SU-DHL-6 (cell line): ENCODE data around the gene ATP2B2.

Source experiments
- H2AFZ ChIP-seq: fragments of 200-600 bp; sonication (generic); 2 replicates; pipeline ENCODE4 v1.6.1; 2014; ENCODE audit warnings: low read depth, mild to moderate bottlenecking, moderate library complexity, mixed read lengths, antibody characterized with exemption, low read length; ENCODE audit not compliant: severe bottlenecking
- H3F3A ChIP-seq: fragments of 200-600 bp; shearing (Covaris generic); 2 replicates; pipeline ENCODE4 v1.6.0; 2016; ENCODE audit warnings: antibody characterized with exemption, mild to moderate bottlenecking; ENCODE audit not compliant: insufficient read depth
- H3K27ac ChIP-seq: fragments of 200-600 bp; sonication (generic); 2 replicates; pipeline ENCODE4 v1.5.1; 2016; ENCODE audit warnings: low read depth, mild to moderate bottlenecking, low read length, moderate library complexity, mixed read lengths
- H3K27me3 ChIP-seq: fragments of 200-600 bp; sonication (generic), shearing (Covaris generic); 2 replicates; pipeline ENCODE4 v1.6.0; 2014; ENCODE audit warnings: mild to moderate bottlenecking, low read length
- H3K36me3 ChIP-seq: fragments of 200-600 bp; sonication (generic); 2 replicates; pipeline ENCODE4 v1.6.1; 2014; ENCODE audit warnings: mild to moderate bottlenecking, low read length, mixed read lengths
- H3K4me2 ChIP-seq: fragments of 300-600, 200-600 bp; shearing (Covaris generic), sonication (generic); 2 replicates; pipeline ENCODE4 v1.6.0; 2014; ENCODE audit warnings: low read length, low read depth, mild to moderate bottlenecking; ENCODE audit not compliant: poor library complexity, severe bottlenecking
- H3K4me3 ChIP-seq: fragments of 200-600 bp; sonication (generic); 2 replicates; pipeline ENCODE4 v1.5.1; 2014; ENCODE audit warnings: antibody characterized with exemption, low read length, mild to moderate bottlenecking, mixed read lengths; ENCODE audit not compliant: insufficient read depth, poor library complexity, severe bottlenecking
- H3K79me2 ChIP-seq: fragments of 200-600 bp; sonication (generic); 2 replicates; pipeline ENCODE4 v1.6.1; 2014; ENCODE audit warnings: mild to moderate bottlenecking, low read length, moderate library complexity; ENCODE audit not compliant: insufficient read depth
- H3K9ac ChIP-seq: fragments of 200-600 bp; sonication (generic); 2 replicates; pipeline ENCODE4 v1.7.0; 2014; ENCODE audit warnings: mild to moderate bottlenecking, low read length
- H3K9me2 ChIP-seq: fragments of 200-600 bp; sonication (generic); replicated peaks from 2 replicates; pipeline ENCODE4 v1.6.1; 2014; ENCODE audit warnings: low read length; ENCODE audit not compliant: insufficient read depth
- H3K9me3 ChIP-seq: fragments of 200-600 bp; sonication (generic); 2 replicates; pipeline ENCODE4 v1.6.1; 2014; ENCODE audit warnings: low read length, mixed read lengths; ENCODE audit not compliant: insufficient read depth
- H4K20me1 ChIP-seq: fragments of 200-600 bp; sonication (generic); 2 replicates; pipeline ENCODE4 v1.6.1; 2014; ENCODE audit warnings: low read depth, mild to moderate bottlenecking, antibody characterized with exemption, low read length, moderate library complexity, mixed read lengths
- CTCF ChIP-seq: fragments of 200-600 bp; sonication (generic); IDR thresholded peaks from one replicate; pipeline ENCODE4 v1.5.1; 2017; ENCODE audit warnings: antibody characterized with exemption, mild to moderate bottlenecking, low read length, moderate library complexity; ENCODE audit not compliant: insufficient read depth, poor library complexity, severe bottlenecking
- EZH2phosphoT487 ChIP-seq: fragments of 200-600 bp; sonication (generic), shearing (Covaris generic); conservative IDR thresholded peaks from 2 replicates; pipeline ENCODE4 v1.6.1; 2018; ENCODE audit warnings: mild to moderate bottlenecking, antibody characterized with exemption, low read length, moderate library complexity, mixed read lengths

ATP2B2 gene

DNA sequence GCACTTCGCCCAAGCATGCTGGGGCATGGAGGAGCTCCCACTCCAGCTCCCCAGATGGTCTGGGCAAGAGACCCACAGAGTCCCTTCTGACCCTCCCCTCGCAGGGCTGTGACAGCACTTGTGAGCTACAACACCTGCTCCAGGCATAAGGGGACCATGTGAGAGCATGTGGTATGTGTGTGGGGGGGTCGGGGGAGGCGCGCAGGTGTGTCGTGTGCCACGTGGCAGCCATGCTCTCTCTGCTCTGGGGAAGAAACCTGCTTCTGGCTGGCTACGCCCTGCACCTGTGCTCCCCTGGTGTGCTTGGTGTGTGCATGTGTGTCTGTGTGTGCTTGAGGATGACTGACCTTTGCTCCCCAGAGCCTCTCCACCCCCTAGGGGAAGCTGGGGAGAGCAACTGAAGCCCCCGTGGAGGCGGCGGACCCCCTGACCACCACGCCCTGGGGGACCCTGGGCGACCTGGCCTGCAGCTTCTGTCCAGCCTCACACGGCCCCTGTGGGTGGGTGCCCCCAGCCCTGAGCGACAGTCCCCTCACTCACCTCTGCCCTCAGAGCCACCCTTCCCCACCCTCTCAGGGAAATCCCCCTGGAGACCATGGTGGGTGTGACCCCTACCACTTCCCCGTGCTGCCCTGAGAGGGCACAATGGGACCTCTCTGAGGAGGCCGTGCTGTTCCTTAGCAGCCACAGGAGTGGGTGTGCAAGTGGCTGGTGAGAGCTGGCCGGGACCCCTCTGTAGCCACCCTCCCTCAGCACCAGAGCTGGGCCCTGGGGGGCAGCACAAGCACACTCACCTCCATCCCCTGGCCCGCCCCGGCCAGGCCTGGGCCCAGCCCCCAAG is 167.8 kb downstream of the ATP2B2 start:
- Histone ChIP-seq H3K9me3 (no peaks in the 10 kb centered on the region), H4K20me1 (no peaks in the 10 kb centered on the region), H3K27me3 (no peaks in the 10 kb centered on the region), H2AFZ (no peak overlapping the region), H3F3A (no peaks in the 10 kb centered on the region), H3K9me2 (no peaks in the 10 kb centered on the region), H3K4me3 (no peak overlapping the region), H3K79me2 (no peaks in the 10 kb centered on the region), H3K27ac (no peak overlapping the region), H3K36me3 (no peaks in the 10 kb centered on the region), H3K4me2 (no peak overlapping the region), H3K9ac (no peak overlapping the region)
- TF ChIP-seq EZH2phosphoT487 = no peak
- no peak for TF ChIP-seq CTCF

GRCh38 chr3:10336761-10337160 is 168.6 kb downstream of the ATP2B2 start:
- H3K9me2 ChIP-seq = no peaks in the 10 kb centered on the region
- no peaks in the 10 kb centered on the region for H3K9me3 ChIP-seq
- no peaks in the 10 kb centered on the region for H4K20me1 ChIP-seq
- no peak overlapping the region for H3K9ac ChIP-seq
- no peak for TF ChIP-seq CTCF
- no peak for TF ChIP-seq EZH2phosphoT487
- H3F3A ChIP-seq = no peaks in the 10 kb centered on the region
- no peak overlapping the region for H3K4me3 ChIP-seq
- no peak overlapping the region for H3K4me2 ChIP-seq
- no peaks in the 10 kb centered on the region for H3K27me3 ChIP-seq
- H3K36me3 ChIP-seq = no peaks in the 10 kb centered on the region
- H3K79me2 ChIP-seq = no peaks in the 10 kb centered on the region
- H3K27ac ChIP-seq = no peak overlapping the region
- no peak overlapping the region for H2AFZ ChIP-seq

DNA sequence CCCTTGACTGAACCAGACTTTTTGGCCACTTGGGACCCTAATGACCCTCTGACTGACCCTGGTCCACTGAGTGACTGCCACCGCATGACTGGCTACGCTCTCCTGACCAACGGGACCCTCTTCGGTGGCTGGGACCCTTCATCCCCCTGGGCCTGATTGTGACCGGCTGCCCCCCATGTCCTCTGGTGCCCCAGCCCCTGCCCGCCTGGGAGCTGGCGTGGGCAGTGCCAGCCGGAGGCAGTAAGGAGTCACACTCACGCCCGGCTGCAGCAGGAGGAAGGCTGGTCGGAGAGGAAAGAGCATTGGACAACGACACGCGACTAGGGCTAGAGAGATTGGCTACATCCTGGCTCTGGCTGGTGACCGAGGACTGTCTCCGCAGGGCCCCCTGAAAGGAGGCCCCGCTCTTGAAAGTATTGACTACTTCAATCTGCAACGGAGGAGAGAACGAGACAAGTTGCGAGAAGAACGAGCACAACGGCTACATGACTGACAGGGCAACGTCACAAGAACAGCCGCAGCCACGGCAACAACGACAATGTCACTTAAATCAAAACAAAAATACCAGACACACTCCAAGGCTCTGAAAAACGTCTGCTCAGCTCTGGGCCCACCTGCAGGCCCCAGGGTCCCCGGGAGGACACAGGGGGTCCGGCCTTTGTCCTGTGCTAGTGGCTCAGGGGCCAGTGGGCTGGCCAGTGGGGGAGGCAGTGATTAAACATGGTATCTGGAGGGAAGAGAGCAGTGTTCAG is 169.3 kb downstream of the ATP2B2 start:
- no peak overlapping the region for H3K4me2 ChIP-seq
- H3K79me2 ChIP-seq = no peaks in the 10 kb centered on the region
- no peaks in the 10 kb centered on the region for H3K9me3 ChIP-seq
- H3K9ac ChIP-seq = no peak overlapping the region
- H3K9me2 ChIP-seq = no peaks in the 10 kb centered on the region
- no peak for TF ChIP-seq CTCF
- TF ChIP-seq EZH2phosphoT487 = no peak
- H3K27me3 ChIP-seq = no peaks in the 10 kb centered on the region
- H3F3A ChIP-seq = no peaks in the 10 kb centered on the region
- H3K27ac ChIP-seq = no peak overlapping the region
- H4K20me1 ChIP-seq = no peaks in the 10 kb centered on the region
- H3K36me3 ChIP-seq = no peaks in the 10 kb centered on the region
- H3K4me3 ChIP-seq = no peak overlapping the region
- H2AFZ ChIP-seq = no peak overlapping the region
